Activated CD4-positive, alpha-beta T cell treated with anti-CD3 and anti-CD28 coated beads, Interleukin-2, amount 50 U/mL, for 24 hours (primary cell): ENCODE results near the gene SPRYD3.
"Not testable (repeated sequence)": the region's sequence is repeated elsewhere in the genome, so short reads cannot be mapped to it uniquely, and the experiment has no call there.

Source experiments
- DNase-seq, 2 donors: peaks; one replicate each; pipeline ENCODE4 v3.0.0-alpha.2; 2020; ENCODE audit warnings: low read depth in 1 of 2, low spot score in 1 of 2

The SPRYD3 gene

GRCh38 chr12:53027014-53027413 lies 52.2 kb downstream of the SPRYD3 start:
- not testable (repeated sequence) for DNase-seq

- no peak for DNase-seq
Measured at GRCh38 chr12:53025250-53025649, 53.9 kb downstream of the SPRYD3 start.

GRCh38 chr12:53014709-53015108 lies 64.5 kb downstream of the SPRYD3 start:
- no peak for DNase-seq
